Measurements from ENCODE around the gene PLSCR3.

Gene PLSCR3

GRCh38 chr17:7396147-7396546, 1.8 kb upstream of the PLSCR3 start:
- no peak for TF ChIP-seq CTCF (IDR thresholded peaks at IDR 0.05; ENCODE audit: low read depth, low read length)
- H3K4me3 ChIP-seq (ENCODE audit: low read depth, low read length): no peak overlapping the region

GRCh38 chr17:7393613-7394451, 493 bp downstream of the PLSCR3 start:
- H3K4me3 ChIP-seq (ENCODE audit: low read depth, low read length): peak overlapping the region; percentile 90
- TF ChIP-seq CTCF (IDR thresholded peaks at IDR 0.05; ENCODE audit: low read depth, low read length): no peak

GRCh38 chr17:7392696-7393612, 1.4 kb downstream of the PLSCR3 start:
- no peak for TF ChIP-seq CTCF (IDR thresholded peaks at IDR 0.05; ENCODE audit: low read depth, low read length)

GRCh38 chr17:7391307-7391706, 3.0 kb downstream of the PLSCR3 start:
- no peak overlapping the region for H3K4me3 ChIP-seq (ENCODE audit: low read depth, low read length)
- no peak for TF ChIP-seq CTCF (IDR thresholded peaks at IDR 0.05; ENCODE audit: low read depth, low read length)

More at GRCh38 chr17:7392696-7393612, 1.4 kb downstream of the PLSCR3 start:
- peak overlapping the region; percentile 90 for H3K4me3 ChIP-seq (ENCODE audit: low read depth, low read length)

GRCh38 chr17:7389924-7390910, 4.1 kb downstream of the PLSCR3 start:
- no peak overlapping the region for H3K4me3 ChIP-seq (ENCODE audit: low read depth, low read length)
- TF ChIP-seq CTCF (IDR thresholded peaks at IDR 0.05; ENCODE audit: low read depth, low read length): no peak

- no peak for TF ChIP-seq CTCF (IDR thresholded peaks at IDR 0.05; ENCODE audit: low read depth, low read length)
- no peak overlapping the region for H3K4me3 ChIP-seq (ENCODE audit: low read depth, low read length)
Observed at GRCh38 chr17:7388856-7389255, 5.5 kb downstream of the PLSCR3 start.

Measured in WI38 (cell line).